ENCODE results near the gene PLCD1. TPM values are rescaled to one million over a fixed set of nuclear protein-coding genes. Genes with fewer than 3 reads are reported as not detected.

The PLCD1 gene
- total RNA-seq, 1 donor from 2014 or later = 6.5 TPM

GRCh38 chr3:38026856-38027255 lies 2.6 kb downstream of the PLCD1 start:
- POLR2A ChIA-PET = interaction anchor here (0.6 kb wide), 1 partner anchor 13 kb away, joined by 3 read pairs; no protein-coding TSS in a partner anchor
- peaks cover 13% of the 10 kb centered on the region for H3K27me3 Mint-ChIP-seq
- no peaks in the 10 kb centered on the region for H3K9me3 Mint-ChIP-seq
- intact Hi-C loops (cut with micrococcal nuclease) = no loop called here
- DNase-seq = no peak
- peaks cover 33% of the 10 kb centered on the region for H3K4me1 Mint-ChIP-seq
- CTCF ChIA-PET = interaction anchor here (1.0 kb wide), 1 partner anchor 30 kb away, joined by 3 read pairs; no protein-coding TSS in a partner anchor
- no peak overlapping the region for H3K4me3 Mint-ChIP-seq
- no peak for ATAC-seq (ENCODE audit: low read depth)
- peaks cover 5% of the 10 kb centered on the region for H3K36me3 Mint-ChIP-seq (ENCODE audit: low read depth)
- TF ChIP-seq CTCF (IDR thresholded peaks at IDR 0.05) = no peak
- no peak overlapping the region for H3K27ac Mint-ChIP-seq

DNA sequence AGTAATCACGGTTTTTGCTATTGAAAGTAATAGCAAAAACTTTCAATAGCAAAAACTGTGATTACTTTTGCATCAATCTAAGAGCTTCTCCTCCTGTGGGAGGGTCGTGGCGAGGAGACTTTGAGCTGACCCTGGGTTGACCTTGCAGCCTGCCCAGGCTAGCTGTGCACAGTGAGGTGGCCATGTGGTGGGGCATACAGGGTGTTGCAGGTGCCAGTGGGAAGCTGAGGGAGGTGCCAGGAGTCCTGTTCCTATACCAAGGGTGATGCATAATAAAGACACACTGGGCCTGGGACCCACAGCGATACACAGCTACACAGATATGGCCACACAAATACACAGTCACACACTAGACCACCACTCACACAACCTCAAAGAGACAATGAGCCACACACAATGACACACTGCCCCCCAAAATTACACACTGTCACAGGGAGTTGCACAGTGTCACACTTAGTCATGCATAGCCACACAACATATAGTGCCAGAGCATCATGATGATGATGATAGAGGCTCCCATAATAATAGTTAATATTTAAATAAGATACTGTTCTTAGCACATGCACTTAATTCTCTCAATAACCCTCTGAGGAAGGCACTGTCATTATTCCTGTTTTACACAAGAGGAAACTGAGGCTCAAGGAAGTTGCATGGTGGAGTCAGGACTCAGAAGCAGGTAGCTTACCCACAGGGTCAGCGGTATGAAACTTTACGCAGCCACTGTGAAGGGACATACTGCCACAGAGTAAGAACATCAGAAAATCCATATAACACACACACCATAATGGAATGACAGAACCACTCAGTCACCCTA lies 6.3 kb downstream of the PLCD1 start:
- no peaks in the 10 kb centered on the region for H3K27me3 Mint-ChIP-seq
- ATAC-seq (ENCODE audit: low read depth) (no peak), DNase-seq (no peak)
- POLR2A ChIA-PET = interaction anchor here (0.7 kb wide), 2 partner anchors 431 to 1382 kb away, joined by 3 read pairs; no protein-coding TSS in a partner anchor
- peak overlapping the region; percentile 98 for H3K27ac Mint-ChIP-seq
- CTCF ChIA-PET = interaction anchor here (2.1 kb wide), 1 partner anchor 26 kb away, joined by 6 read pairs; no protein-coding TSS in a partner anchor
- no peaks in the 10 kb centered on the region for H3K9me3 Mint-ChIP-seq
- intact Hi-C loops (cut with micrococcal nuclease) = no loop called here
- H3K4me3 Mint-ChIP-seq = peak overlapping the region; percentile 97
- H3K4me1 Mint-ChIP-seq = peaks cover 25% of the 10 kb centered on the region
- peaks cover 7% of the 10 kb centered on the region for H3K36me3 Mint-ChIP-seq (ENCODE audit: low read depth)
- no peak for TF ChIP-seq CTCF (IDR thresholded peaks at IDR 0.05)

GRCh38 chr3:38022301-38022700 lies 7.1 kb downstream of the PLCD1 start:
- intact Hi-C loops (cut with micrococcal nuclease) = no loop called here
- Mint-ChIP-seq H3K4me1 (peaks cover 25% of the 10 kb centered on the region), H3K9me3 (no peaks in the 10 kb centered on the region), H3K27ac (no peak overlapping the region), H3K36me3 (ENCODE audit: low read depth) (peaks cover 7% of the 10 kb centered on the region), H3K4me3 (no peak overlapping the region), H3K27me3 (no peaks in the 10 kb centered on the region)
- ChIA-PET POLR2A (interaction anchor here (0.8 kb wide), 1 partner anchor 29 kb away, joined by 3 read pairs; no protein-coding TSS in a partner anchor), CTCF (interaction anchor here (2.1 kb wide), 1 partner anchor 25 kb away, joined by 6 read pairs; no protein-coding TSS in a partner anchor)
- no peak for TF ChIP-seq CTCF (IDR thresholded peaks at IDR 0.05)
- no peak for ATAC-seq (ENCODE audit: low read depth)
- DNase-seq = no peak

- peaks cover 15% of the 10 kb centered on the region for H3K36me3 Mint-ChIP-seq (ENCODE audit: low read depth)
- ChIA-PET POLR2A (interaction anchor here (0.8 kb wide), 1 partner anchor 28 kb away, joined by 3 read pairs; no protein-coding TSS in a partner anchor), CTCF (interaction anchor here (2.1 kb wide), 1 partner anchor 24 kb away, joined by 6 read pairs; no protein-coding TSS in a partner anchor)
- peaks cover 25% of the 10 kb centered on the region for H3K4me1 Mint-ChIP-seq
- intact Hi-C loops (cut with micrococcal nuclease) = no loop called here
- DNase-seq = no peak
- ATAC-seq (ENCODE audit: low read depth) = no peak
- H3K27me3 Mint-ChIP-seq = no peaks in the 10 kb centered on the region
- no peak overlapping the region for H3K4me3 Mint-ChIP-seq
- H3K27ac Mint-ChIP-seq = no peak overlapping the region
- TF ChIP-seq CTCF (IDR thresholded peaks at IDR 0.05) = no peak
- peaks cover 3% of the 10 kb centered on the region for H3K9me3 Mint-ChIP-seq
Measured at GRCh38 chr3:38021196-38021595, 8.2 kb downstream of the PLCD1 start.

GRCh38 chr3:38020342-38020726 lies 9.1 kb downstream of the PLCD1 start:
- ChIA-PET CTCF (no interaction called here), POLR2A (no interaction called here)
- Mint-ChIP-seq H3K27ac (no peak overlapping the region), H3K4me3 (no peak overlapping the region), H3K9me3 (peaks cover 6% of the 10 kb centered on the region), H3K27me3 (no peaks in the 10 kb centered on the region), H3K4me1 (peaks cover 19% of the 10 kb centered on the region), H3K36me3 (ENCODE audit: low read depth) (peaks cover 21% of the 10 kb centered on the region)
- ATAC-seq (ENCODE audit: low read depth) = no peak
- intact Hi-C loops (cut with micrococcal nuclease) = no loop called here
- DNase-seq = no peak
- TF ChIP-seq CTCF (IDR thresholded peaks at IDR 0.05) = no peak

All from activated B cell treated with CpG ODN at 0.5 μM for 24 hours (primary cell).